WTC11 (cell line): ENCODE measurements around the gene FAM111A. TPM values are rescaled to one million over a fixed set of nuclear protein-coding genes. Genes with fewer than 3 reads are reported as not detected.

ENCODE experiments used
- ATAC-seq: fragments of 200-7000 bp; cut with Tn5 transposase; 2 replicates; pipeline ENCODE4 v1.10.0; 2021; ENCODE audit warnings: mild to moderate bottlenecking, moderate library complexity
- CTCF ChIA-PET: fragments of 300-600 bp; sonication (Branson Sonifier 250); formaldehyde crosslinking; loops from one replicate; lab custom pipeline; 2021; ENCODE audit warnings: antibody characterized with exemption; lab: Charles Lee
- POLR2A ChIA-PET: fragments of 350-600 bp; sonication (Branson Sonifier 250); formaldehyde crosslinking; loops from one replicate; lab custom pipeline; 2021; ENCODE audit warnings: antibody characterized with exemption; lab: Charles Lee
- DNase-seq: peaks from one replicate; pipeline ENCODE4 v3.0.0; 2021; ENCODE audit warnings: low spot score
- H3K27ac Mint-ChIP-seq: 2 replicates; pipeline ENCODE4 v1.8.0; 2021; ENCODE audit warnings: mixed read lengths
- H3K27me3 Mint-ChIP-seq: 2 replicates; pipeline ENCODE4 v1.8.0; 2021; ENCODE audit warnings: low read depth, mild to moderate bottlenecking, moderate library complexity, mixed read lengths
- H3K36me3 Mint-ChIP-seq: 2 replicates; pipeline ENCODE4 v1.8.0; 2021; ENCODE audit warnings: mixed read lengths
- H3K4me1 Mint-ChIP-seq: 2 replicates; pipeline ENCODE4 v1.8.0; 2022; ENCODE audit warnings: mixed read lengths
- H3K4me3 Mint-ChIP-seq: 2 replicates; pipeline ENCODE4 v1.8.0; 2021; ENCODE audit warnings: mild to moderate bottlenecking, moderate library complexity, mixed read lengths
- H3K9me3 Mint-ChIP-seq: 2 replicates; pipeline ENCODE4 v1.8.0; 2021; ENCODE audit warnings: mixed read lengths
- CREB1 ChIP-seq: sonication (generic); formaldehyde crosslinking; IDR thresholded peaks from 2 replicates; pipeline ENCODE4 v1.8.0; 2023; ENCODE audit warnings: mild to moderate bottlenecking, missing genetic modification reagents
- ESRRA ChIP-seq: sonication (generic); formaldehyde crosslinking; IDR thresholded peaks from 2 replicates; pipeline ENCODE4 v1.8.1; 2022; ENCODE audit warnings: mild to moderate bottlenecking, missing genetic modification reagents, borderline replicate concordance
- FOXJ3 ChIP-seq: sonication (generic); formaldehyde crosslinking; IDR thresholded peaks from 2 replicates; pipeline ENCODE4 v1.9.0; 2021; ENCODE audit warnings: missing genetic modification reagents, mild to moderate bottlenecking, borderline replicate concordance
- GTF2I ChIP-seq: fragments of 250-450 bp; sonication (Bioruptor Pico); conservative IDR thresholded peaks from 2 replicates; pipeline ENCODE4 v1.4.0; 2021; ENCODE audit warnings: mild to moderate bottlenecking
- JUN ChIP-seq: sonication (generic); formaldehyde crosslinking; IDR thresholded peaks from 2 replicates; pipeline ENCODE4 v1.8.0; 2023; ENCODE audit warnings: mild to moderate bottlenecking, missing genetic modification reagents
- MYBL2 ChIP-seq: sonication (generic); formaldehyde crosslinking; IDR thresholded peaks from 2 replicates; pipeline ENCODE4 v1.8.1; 2023; ENCODE audit warnings: mild to moderate bottlenecking, moderate library complexity, missing genetic modification reagents
- NFATC4 ChIP-seq: fragments of 250-450 bp; sonication (Bioruptor Pico); IDR thresholded peaks from 2 replicates; pipeline ENCODE4 v1.9.0; 2021; ENCODE audit warnings: mild to moderate bottlenecking
- NFE2L1 ChIP-seq: sonication (generic); formaldehyde crosslinking; IDR thresholded peaks from 2 replicates; pipeline ENCODE4 v1.8.1; 2023; ENCODE audit warnings: missing genetic modification reagents
- NR3C1 ChIP-seq: sonication (generic); formaldehyde crosslinking; conservative IDR thresholded peaks from 2 replicates; pipeline ENCODE4 v1.8.1; 2023; ENCODE audit warnings: low read depth, mild to moderate bottlenecking, missing genetic modification reagents
- SMAD4 ChIP-seq: sonication (generic); formaldehyde crosslinking; IDR thresholded peaks from 2 replicates; pipeline ENCODE4 v1.8.0; 2022; ENCODE audit warnings: mild to moderate bottlenecking, missing genetic modification reagents
- SOX15 ChIP-seq: fragments of 250-450 bp; sonication (Bioruptor Pico); IDR thresholded peaks from 2 replicates; pipeline ENCODE4 v1.9.0; 2021; ENCODE audit warnings: mild to moderate bottlenecking
- TP53 ChIP-seq: sonication (generic); formaldehyde crosslinking; IDR thresholded peaks from 2 replicates; pipeline ENCODE4 v1.8.1; 2023; ENCODE audit warnings: mild to moderate bottlenecking, missing genetic modification reagents
- ZNF263 ChIP-seq: sonication (generic); formaldehyde crosslinking; IDR thresholded peaks from 2 replicates; pipeline ENCODE4 v1.8.1; 2022; ENCODE audit warnings: low read depth, mild to moderate bottlenecking, moderate library complexity, missing genetic modification reagents
- ZNF317 ChIP-seq: sonication (generic); formaldehyde crosslinking; IDR thresholded peaks from 2 replicates; pipeline ENCODE4 v1.8.1; 2023; ENCODE audit warnings: low read depth, mild to moderate bottlenecking, moderate library complexity, missing genetic modification reagents, borderline replicate concordance
- ZNF423 ChIP-seq: fragments of 250-450 bp; sonication (Bioruptor Pico); IDR thresholded peaks from 2 replicates; pipeline ENCODE4 v2.1.2; 2022; ENCODE audit warnings: mild to moderate bottlenecking, moderate library complexity
- total RNA-seq: library from RNA; stranded (reverse); gene quantifications from 3 replicates; pipeline ENCODE4 v1.2.3, GENCODE V29; 2021
- TF ChIP-seq, protein P1 (sequence below): sonication (generic); formaldehyde crosslinking; IDR thresholded peaks from 2 replicates; pipeline ENCODE4 v1.8.0; 2023; ENCODE audit warnings: mild to moderate bottlenecking, missing genetic modification reagents
- TF ChIP-seq, protein P2 (sequence below): fragments of 250-450 bp; sonication (Bioruptor Pico); IDR thresholded peaks from 2 replicates; pipeline ENCODE4 v1.8.0; 2021; ENCODE audit warnings: mild to moderate bottlenecking
- TF ChIP-seq, protein P3 (sequence below): sonication (generic); formaldehyde crosslinking; conservative IDR thresholded peaks from 2 replicates; pipeline ENCODE4 v1.8.1; 2022; ENCODE audit warnings: mild to moderate bottlenecking, missing genetic modification reagents
- TF ChIP-seq, protein P4 (sequence below): fragments of 250-450 bp; sonication (Bioruptor Pico); IDR thresholded peaks from 2 replicates; pipeline ENCODE4 v1.9.0; 2021; ENCODE audit warnings: mild to moderate bottlenecking
- TF ChIP-seq, protein P5 (sequence below): sonication (generic); formaldehyde crosslinking; IDR thresholded peaks from 2 replicates; pipeline ENCODE4 v1.8.1; 2022; ENCODE audit warnings: mild to moderate bottlenecking, missing genetic modification reagents, moderate library complexity, borderline replicate concordance
- TF ChIP-seq, protein P6 (sequence below): sonication (generic); formaldehyde crosslinking; IDR thresholded peaks from 2 replicates; pipeline ENCODE4 v1.8.0; 2023; ENCODE audit warnings: missing genetic modification reagents
- TF ChIP-seq, protein P7 (sequence below): fragments of 250-450 bp; sonication (Bioruptor Pico); IDR thresholded peaks from 2 replicates; pipeline ENCODE4 v1.9.0; 2021; ENCODE audit warnings: moderate library complexity, mild to moderate bottlenecking, inconsistent platforms, borderline replicate concordance

The FAM111A gene
- total RNA-seq, 1 experiment from 2014 or later: 18.8 TPM

DNA sequence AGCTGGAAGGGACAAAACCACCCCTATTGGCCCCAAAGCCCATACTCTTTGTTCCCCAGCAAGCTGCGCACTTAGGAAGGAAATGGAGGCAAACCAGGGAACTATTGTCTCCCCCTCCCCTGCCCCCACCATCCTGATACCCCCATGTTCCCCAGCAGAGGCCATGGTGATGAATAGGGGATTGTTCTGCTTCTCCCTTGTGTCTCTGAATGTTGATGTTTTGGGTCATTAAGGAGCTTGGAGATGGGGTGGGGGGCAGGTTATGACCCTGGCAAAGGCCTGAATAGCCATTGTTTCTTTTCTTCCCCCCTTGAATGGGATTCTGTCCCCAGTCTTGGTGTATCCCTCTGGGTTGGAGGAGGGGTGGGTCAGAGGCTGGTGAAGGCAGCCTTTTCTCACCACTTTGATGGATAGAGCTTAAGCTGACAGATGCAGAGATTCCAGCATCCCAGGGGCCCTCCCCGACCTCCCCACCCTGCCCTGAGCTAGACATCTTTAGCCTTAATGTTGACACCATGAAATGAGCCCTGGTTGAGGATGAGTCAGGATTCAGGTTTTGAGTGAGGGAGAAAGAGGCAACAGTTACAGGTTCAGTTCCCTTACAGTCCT lies 37.6 kb downstream of the FAM111A start (continued):
- TF ChIP-seq, protein P1, sequence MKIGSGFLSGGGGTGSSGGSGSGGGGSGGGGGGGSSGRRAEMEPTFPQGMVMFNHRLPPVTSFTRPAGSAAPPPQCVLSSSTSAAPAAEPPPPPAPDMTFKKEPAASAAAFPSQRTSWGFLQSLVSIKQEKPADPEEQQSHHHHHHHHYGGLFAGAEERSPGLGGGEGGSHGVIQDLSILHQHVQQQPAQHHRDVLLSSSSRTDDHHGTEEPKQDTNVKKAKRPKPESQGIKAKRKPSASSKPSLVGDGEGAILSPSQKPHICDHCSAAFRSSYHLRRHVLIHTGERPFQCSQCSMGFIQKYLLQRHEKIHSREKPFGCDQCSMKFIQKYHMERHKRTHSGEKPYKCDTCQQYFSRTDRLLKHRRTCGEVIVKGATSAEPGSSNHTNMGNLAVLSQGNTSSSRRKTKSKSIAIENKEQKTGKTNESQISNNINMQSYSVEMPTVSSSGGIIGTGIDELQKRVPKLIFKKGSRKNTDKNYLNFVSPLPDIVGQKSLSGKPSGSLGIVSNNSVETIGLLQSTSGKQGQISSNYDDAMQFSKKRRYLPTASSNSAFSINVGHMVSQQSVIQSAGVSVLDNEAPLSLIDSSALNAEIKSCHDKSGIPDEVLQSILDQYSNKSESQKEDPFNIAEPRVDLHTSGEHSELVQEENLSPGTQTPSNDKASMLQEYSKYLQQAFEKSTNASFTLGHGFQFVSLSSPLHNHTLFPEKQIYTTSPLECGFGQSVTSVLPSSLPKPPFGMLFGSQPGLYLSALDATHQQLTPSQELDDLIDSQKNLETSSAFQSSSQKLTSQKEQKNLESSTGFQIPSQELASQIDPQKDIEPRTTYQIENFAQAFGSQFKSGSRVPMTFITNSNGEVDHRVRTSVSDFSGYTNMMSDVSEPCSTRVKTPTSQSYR (CRISPR knock-in tag): no peak
- TF ChIP-seq, protein P2, sequence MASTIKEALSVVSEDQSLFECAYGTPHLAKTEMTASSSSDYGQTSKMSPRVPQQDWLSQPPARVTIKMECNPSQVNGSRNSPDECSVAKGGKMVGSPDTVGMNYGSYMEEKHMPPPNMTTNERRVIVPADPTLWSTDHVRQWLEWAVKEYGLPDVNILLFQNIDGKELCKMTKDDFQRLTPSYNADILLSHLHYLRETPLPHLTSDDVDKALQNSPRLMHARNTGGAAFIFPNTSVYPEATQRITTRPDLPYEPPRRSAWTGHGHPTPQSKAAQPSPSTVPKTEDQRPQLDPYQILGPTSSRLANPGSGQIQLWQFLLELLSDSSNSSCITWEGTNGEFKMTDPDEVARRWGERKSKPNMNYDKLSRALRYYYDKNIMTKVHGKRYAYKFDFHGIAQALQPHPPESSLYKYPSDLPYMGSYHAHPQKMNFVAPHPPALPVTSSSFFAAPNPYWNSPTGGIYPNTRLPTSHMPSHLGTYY (CRISPR knock-in tag): no peak
- TF ChIP-seq ZNF317 (CRISPR knock-in tag) (no peak), ESRRA (no peak), TP53 (CRISPR knock-in tag) (no peak), NFE2L1 (CRISPR knock-in tag) (no peak)
- TF ChIP-seq, protein P3, sequence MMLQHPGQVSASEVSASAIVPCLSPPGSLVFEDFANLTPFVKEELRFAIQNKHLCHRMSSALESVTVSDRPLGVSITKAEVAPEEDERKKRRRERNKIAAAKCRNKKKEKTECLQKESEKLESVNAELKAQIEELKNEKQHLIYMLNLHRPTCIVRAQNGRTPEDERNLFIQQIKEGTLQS (CRISPR knock-in tag): no peak
- TF ChIP-seq, protein P4, sequence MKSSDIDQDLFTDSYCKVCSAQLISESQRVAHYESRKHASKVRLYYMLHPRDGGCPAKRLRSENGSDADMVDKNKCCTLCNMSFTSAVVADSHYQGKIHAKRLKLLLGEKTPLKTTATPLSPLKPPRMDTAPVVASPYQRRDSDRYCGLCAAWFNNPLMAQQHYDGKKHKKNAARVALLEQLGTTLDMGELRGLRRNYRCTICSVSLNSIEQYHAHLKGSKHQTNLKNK: no peak

DNA sequence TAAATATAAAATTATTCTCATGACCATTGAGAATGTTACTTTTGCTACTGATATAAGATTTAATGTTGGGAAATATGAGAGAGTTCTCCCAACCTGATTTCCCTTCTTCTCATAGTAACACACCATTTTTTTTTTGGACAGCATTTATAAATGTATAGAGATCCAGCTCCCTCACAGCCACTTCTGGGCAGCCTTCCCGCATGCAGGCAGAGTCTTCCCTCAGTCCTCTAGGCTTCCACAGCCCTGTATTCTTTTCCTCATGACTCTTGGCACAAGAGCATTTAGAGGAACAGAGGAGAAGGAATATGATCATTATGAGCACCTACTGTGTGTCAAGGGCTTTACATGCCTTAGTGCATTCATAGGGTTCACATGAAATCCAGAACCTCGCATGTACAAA lies 38.3 kb downstream of the FAM111A start:
- TF ChIP-seq NFE2L1 (CRISPR knock-in tag): no peak
- TF ChIP-seq FOXJ3: no peak
- ATAC-seq (no peak), DNase-seq (no peak)
- CTCF ChIA-PET: interaction anchor here (1.4 to 8.6 kb wide), 4 partner anchors 9 to 45 kb away, joined by 3 to 382 read pairs (median 7); partner anchors contain the start of gene DTX4
- Mint-ChIP-seq H3K9me3 (peaks cover 15% of the 10 kb centered on the region), H3K4me1 (peaks cover 31% of the 10 kb centered on the region), H3K27me3 (no peaks in the 10 kb centered on the region; the same call in 1 of the 2 replicates), H3K36me3 (peaks cover 35% of the 10 kb centered on the region), H3K27ac (no peak overlapping the region), H3K4me3 (no peak overlapping the region)
- POLR2A ChIA-PET: no interaction called here

DNA sequence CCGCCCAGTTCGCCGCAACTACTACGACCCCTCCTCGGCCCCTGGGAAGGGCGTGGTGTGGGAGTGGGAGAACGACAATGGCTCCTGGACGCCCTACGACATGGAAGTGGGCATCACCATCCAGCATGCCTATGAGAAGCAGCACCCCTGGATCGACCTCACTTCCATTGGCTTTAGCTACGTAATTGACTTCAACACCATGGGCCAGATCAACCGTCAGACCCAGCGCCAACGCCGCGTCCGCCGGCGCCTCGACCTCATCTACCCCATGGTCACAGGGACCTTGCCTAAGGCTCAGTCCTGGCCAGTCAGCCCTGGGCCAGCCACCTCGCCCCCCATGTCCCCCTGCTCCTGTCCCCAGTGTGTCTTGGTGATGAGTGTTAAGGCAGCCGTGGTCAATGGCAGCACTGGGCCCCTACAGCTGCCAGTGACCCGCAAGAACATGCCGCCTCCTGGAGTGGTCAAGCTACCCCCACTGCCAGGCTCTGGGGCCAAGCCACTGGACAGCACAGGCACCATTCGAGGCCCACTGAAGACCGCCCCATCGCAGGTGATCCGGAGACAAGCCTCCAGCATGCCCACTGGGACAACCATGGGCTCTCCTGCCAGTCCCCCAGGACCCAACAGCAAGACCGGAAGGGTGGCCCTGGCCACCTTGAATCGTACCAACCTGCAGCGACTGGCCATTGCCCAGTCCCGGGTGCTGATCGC lies 39.2 kb downstream of the FAM111A start:
- no peaks in the 10 kb centered on the region; the same call in 1 of the 2 replicates for H3K27me3 Mint-ChIP-seq
- H3K4me3 Mint-ChIP-seq: no peak overlapping the region
- CTCF ChIA-PET: interaction anchor here (0.5 to 8.6 kb wide), 26 partner anchors 10 to 521 kb away, joined by 3 to 382 read pairs (median 4); partner anchors contain the start of genes DTX4, FAM111A and OR5A2
- H3K9me3 Mint-ChIP-seq: peaks cover 15% of the 10 kb centered on the region
- POLR2A ChIA-PET: interaction anchor here (0.9 to 1.0 kb wide), 2 partner anchors 8 to 24 kb away, joined by 6 read pairs; no protein-coding TSS in a partner anchor
- peaks cover 31% of the 10 kb centered on the region for H3K4me1 Mint-ChIP-seq
- H3K27ac Mint-ChIP-seq: no peak overlapping the region
- DNase-seq (no peak), ATAC-seq (no peak)
- H3K36me3 Mint-ChIP-seq: peaks cover 35% of the 10 kb centered on the region
- TF ChIP-seq ZNF263 (CRISPR knock-in tag) (no peak), NR3C1 (CRISPR knock-in tag) (no peak), NFATC4 (no peak), SMAD4 (CRISPR knock-in tag) (no peak), SOX15 (CRISPR knock-in tag) (no peak), JUN (CRISPR knock-in tag) (no peak), MYBL2 (CRISPR knock-in tag) (no peak), CREB1 (no peak), ZNF423 (CRISPR knock-in tag) (no peak), GTF2I (no peak)
- TF ChIP-seq, protein P5, sequence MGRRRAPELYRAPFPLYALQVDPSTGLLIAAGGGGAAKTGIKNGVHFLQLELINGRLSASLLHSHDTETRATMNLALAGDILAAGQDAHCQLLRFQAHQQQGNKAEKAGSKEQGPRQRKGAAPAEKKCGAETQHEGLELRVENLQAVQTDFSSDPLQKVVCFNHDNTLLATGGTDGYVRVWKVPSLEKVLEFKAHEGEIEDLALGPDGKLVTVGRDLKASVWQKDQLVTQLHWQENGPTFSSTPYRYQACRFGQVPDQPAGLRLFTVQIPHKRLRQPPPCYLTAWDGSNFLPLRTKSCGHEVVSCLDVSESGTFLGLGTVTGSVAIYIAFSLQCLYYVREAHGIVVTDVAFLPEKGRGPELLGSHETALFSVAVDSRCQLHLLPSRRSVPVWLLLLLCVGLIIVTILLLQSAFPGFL (CRISPR knock-in tag): no peak
- TF ChIP-seq, protein P6, sequence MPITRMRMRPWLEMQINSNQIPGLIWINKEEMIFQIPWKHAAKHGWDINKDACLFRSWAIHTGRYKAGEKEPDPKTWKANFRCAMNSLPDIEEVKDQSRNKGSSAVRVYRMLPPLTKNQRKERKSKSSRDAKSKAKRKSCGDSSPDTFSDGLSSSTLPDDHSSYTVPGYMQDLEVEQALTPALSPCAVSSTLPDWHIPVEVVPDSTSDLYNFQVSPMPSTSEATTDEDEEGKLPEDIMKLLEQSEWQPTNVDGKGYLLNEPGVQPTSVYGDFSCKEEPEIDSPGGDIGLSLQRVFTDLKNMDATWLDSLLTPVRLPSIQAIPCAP (CRISPR knock-in tag): no peak
- TF ChIP-seq, protein P7, sequence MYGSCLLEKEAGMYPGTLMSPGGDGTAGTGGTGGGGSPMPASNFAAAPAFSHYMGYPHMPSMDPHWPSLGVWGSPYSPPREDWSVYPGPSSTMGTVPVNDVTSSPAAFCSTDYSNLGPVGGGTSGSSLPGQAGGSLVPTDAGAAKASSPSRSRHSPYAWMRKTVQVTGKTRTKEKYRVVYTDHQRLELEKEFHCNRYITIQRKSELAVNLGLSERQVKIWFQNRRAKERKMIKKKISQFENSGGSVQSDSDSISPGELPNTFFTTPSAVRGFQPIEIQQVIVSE (CRISPR knock-in tag): no peak
